ENCODE results near the gene YWHAB.

DNA sequence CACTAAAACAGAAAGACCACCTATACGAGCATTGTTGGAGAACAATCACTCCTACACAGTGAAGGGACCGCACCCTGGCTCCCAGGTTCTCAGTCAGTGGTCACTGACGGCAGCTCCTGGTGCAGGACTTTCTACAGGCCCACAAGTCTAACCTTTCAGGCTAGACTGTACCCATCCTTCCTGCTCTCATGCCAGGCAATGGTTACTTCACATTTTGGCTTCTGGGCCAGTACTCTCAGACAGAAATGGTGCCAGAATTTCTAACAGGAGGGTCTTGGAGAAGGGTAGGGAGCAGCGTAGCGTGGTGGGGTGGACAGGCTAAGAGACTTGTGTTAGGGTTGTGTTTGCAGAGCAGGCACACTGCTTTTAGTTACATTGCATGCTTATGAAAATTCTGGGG, 62.6 kb downstream of the YWHAB start:
- TF ChIP-seq, protein P1, sequence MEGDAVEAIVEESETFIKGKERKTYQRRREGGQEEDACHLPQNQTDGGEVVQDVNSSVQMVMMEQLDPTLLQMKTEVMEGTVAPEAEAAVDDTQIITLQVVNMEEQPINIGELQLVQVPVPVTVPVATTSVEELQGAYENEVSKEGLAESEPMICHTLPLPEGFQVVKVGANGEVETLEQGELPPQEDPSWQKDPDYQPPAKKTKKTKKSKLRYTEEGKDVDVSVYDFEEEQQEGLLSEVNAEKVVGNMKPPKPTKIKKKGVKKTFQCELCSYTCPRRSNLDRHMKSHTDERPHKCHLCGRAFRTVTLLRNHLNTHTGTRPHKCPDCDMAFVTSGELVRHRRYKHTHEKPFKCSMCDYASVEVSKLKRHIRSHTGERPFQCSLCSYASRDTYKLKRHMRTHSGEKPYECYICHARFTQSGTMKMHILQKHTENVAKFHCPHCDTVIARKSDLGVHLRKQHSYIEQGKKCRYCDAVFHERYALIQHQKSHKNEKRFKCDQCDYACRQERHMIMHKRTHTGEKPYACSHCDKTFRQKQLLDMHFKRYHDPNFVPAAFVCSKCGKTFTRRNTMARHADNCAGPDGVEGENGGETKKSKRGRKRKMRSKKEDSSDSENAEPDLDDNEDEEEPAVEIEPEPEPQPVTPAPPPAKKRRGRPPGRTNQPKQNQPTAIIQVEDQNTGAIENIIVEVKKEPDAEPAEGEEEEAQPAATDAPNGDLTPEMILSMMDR (IDR thresholded peaks at IDR 0.05; ENCODE audit: low read length) = no peak
- no peak for TF ChIP-seq EZH2 (IDR thresholded peaks at IDR 0.05; ENCODE audit: borderline replicate concordance, low read length)

Measured in OCI-LY1 (cell line).